ENCODE results near the gene CADM1. TPM values are rescaled to one million over a fixed set of nuclear protein-coding genes. Genes with fewer than 3 reads are reported as not detected.
A peak's percentile ranks its signal among the peaks of the same experiment; 100 is the strongest.

Gene CADM1
- total RNA-seq, 1 donor from 2014 or later, result 65.4 TPM

GRCh38 chr11:115182282-115182955 lies 321.8 kb downstream of the CADM1 start:
- no peak for DNase-seq (ENCODE audit: low read depth)

- no peak for DNase-seq (ENCODE audit: low read depth)
These were observed 322.7 kb downstream of the CADM1 start for GRCh38 chr11:115181538-115181937.

- no peak for DNase-seq (ENCODE audit: low read depth)
These were observed 323.9 kb downstream of the CADM1 start for GRCh38 chr11:115180272-115180671.

- DNase-seq (ENCODE audit: low read depth), result no peak
These were observed 324.6 kb downstream of the CADM1 start for GRCh38 chr11:115179636-115180035.

GRCh38 chr11:115178705-115179104 lies 325.5 kb downstream of the CADM1 start:
- no peak for DNase-seq (ENCODE audit: low read depth)

GRCh38 chr11:115173136-115173535 lies 331.1 kb downstream of the CADM1 start:
- no peak for DNase-seq (ENCODE audit: low read depth)

GRCh38 chr11:115170133-115170815 lies 333.9 kb downstream of the CADM1 start:
- DNase-seq (ENCODE audit: low read depth), result peak; percentile 41

- DNase-seq (ENCODE audit: low read depth), result no peak
These were observed 335.0 kb downstream of the CADM1 start for GRCh38 chr11:115169251-115169650.

GRCh38 chr11:115168686-115169085 lies 335.5 kb downstream of the CADM1 start:
- DNase-seq (ENCODE audit: low read depth), result no peak

GRCh38 chr11:115168229-115168671 lies 336.0 kb downstream of the CADM1 start:
- peak; percentile 5 for DNase-seq (ENCODE audit: low read depth)

GRCh38 chr11:115167456-115167855 lies 336.8 kb downstream of the CADM1 start:
- DNase-seq (ENCODE audit: low read depth), result no peak

- no peak for DNase-seq (ENCODE audit: low read depth)
These were observed 337.4 kb downstream of the CADM1 start for GRCh38 chr11:115166820-115167219.

- no peak for DNase-seq (ENCODE audit: low read depth)
These were observed 339.4 kb downstream of the CADM1 start for GRCh38 chr11:115164774-115165173.

- DNase-seq (ENCODE audit: low read depth), result no peak
These were observed 341.3 kb downstream of the CADM1 start for GRCh38 chr11:115162919-115163318.

- DNase-seq (ENCODE audit: low read depth), result no peak
These were observed 342.3 kb downstream of the CADM1 start for GRCh38 chr11:115161876-115162275.

- no peak for DNase-seq (ENCODE audit: low read depth)
These were observed 345.0 kb downstream of the CADM1 start for GRCh38 chr11:115159207-115159606.

GRCh38 chr11:115158053-115158452 lies 346.2 kb downstream of the CADM1 start:
- DNase-seq (ENCODE audit: low read depth), result no peak

- no peak for DNase-seq (ENCODE audit: low read depth)
These were observed 347.0 kb downstream of the CADM1 start for GRCh38 chr11:115157247-115157646.

GRCh38 chr11:115155978-115156377 lies 348.2 kb downstream of the CADM1 start:
- no peak for DNase-seq (ENCODE audit: low read depth)

- DNase-seq (ENCODE audit: low read depth), result no peak
These were observed 348.9 kb downstream of the CADM1 start for GRCh38 chr11:115155320-115155719.

GRCh38 chr11:115154355-115154736 lies 349.9 kb downstream of the CADM1 start:
- DNase-seq (ENCODE audit: low read depth), result no peak

GRCh38 chr11:115153731-115154354 lies 350.4 kb downstream of the CADM1 start:
- DNase-seq (ENCODE audit: low read depth), result no peak

- DNase-seq (ENCODE audit: low read depth), result peak; percentile 44
These were observed 351.1 kb downstream of the CADM1 start for GRCh38 chr11:115153135-115153534.
